Measurements from ENCODE around the gene ERV3-1. TPM values are rescaled to one million over a fixed set of nuclear protein-coding genes. Genes with fewer than 3 reads are reported as not detected.
"Not testable (repeated sequence)": the region's sequence is repeated elsewhere in the genome, so short reads cannot be mapped to it uniquely, and the experiment has no call there.

Gene ERV3-1
- total RNA-seq, 1 experiment from 2014 or later: 7.2 TPM

DNA sequence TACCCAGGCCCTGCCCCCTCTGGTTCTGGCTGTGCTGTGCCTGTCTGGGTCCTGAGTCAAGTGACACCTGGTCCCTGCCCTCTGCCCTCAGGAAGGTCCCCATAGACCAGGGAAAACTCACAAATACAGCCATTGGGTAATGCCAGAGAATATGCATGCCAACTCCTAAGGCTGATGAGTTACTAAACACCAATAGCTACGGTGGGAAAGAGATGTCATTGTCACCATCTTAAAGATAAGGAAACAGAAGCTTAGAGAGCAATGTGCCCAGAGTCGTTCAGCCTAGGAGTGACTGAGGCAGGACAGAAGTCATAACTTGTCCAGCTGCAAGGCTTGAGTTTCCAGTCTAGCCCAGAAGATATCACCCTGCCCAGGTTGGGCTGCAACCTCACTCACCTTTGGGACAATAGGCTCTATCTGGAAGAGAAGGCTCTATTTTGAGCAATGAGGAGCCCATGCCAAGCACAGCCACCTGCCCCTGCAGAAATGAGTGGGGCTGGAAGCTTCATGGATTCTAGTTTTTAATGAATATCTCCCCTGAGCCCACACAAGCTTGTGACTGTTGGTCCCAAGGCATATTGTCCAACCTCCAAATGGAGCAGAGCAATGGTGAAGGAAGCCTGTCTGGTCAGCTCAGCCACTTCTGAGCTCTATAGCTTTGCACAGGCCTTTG lies 60.8 kb downstream of the ERV3-1 start:
- H3K79me2 ChIP-seq (ENCODE audit: insufficient read depth, low read length): no peaks in the 10 kb centered on the region
- no peak overlapping the region for H2AFZ ChIP-seq (ENCODE audit: low read depth, low read length, poor library complexity, severe bottlenecking)
- H3K27ac ChIP-seq (ENCODE audit: low read depth, low read length): no peak overlapping the region
- H3K4me1 ChIP-seq (ENCODE audit: control insufficient read depth in 1 of 2, insufficient read depth in 2 of 2, low read length in 2 of 2): no peaks in the 10 kb centered on the region
- no TSS peak for BruUV-seq (replicated peaks)
- no peak overlapping the region for H3K9ac ChIP-seq (ENCODE audit: low read length)
- H3K9me2 ChIP-seq (ENCODE audit: insufficient read depth): no peaks in the 10 kb centered on the region
- H4K20me1 ChIP-seq (ENCODE audit: insufficient read depth): no peaks in the 10 kb centered on the region
- no peak overlapping the region for H3K4me2 ChIP-seq (ENCODE audit: low read length)
- H3K4me3 ChIP-seq (replicated peaks in 1 of 2; ENCODE audit: low read depth in 1 of 2, low read length in 2 of 2): no peak overlapping the region
- no peaks in the 10 kb centered on the region for H3K9me3 ChIP-seq (ENCODE audit: control insufficient read depth in 1 of 2, insufficient read depth in 1 of 2, low read depth in 1 of 2, low read length in 2 of 2)
- CTCF ChIA-PET: no interaction called here
- DNase-seq (ENCODE audit: low read depth, low spot score): no peak
- no peaks in the 10 kb centered on the region for H3K36me3 ChIP-seq (ENCODE audit: control insufficient read depth in 1 of 2, insufficient read depth in 2 of 2, low read length in 2 of 2)
- RAD21 ChIA-PET (ENCODE audit: low non-redundant PET in 1 of 2, low total read pairs in 2 of 2, uncharacterized antibody in 2 of 2, unreplicated experiment in 2 of 2): no interaction called here
- POLR2A ChIA-PET: no interaction called here
- no peaks in the 10 kb centered on the region for H3K27me3 ChIP-seq (ENCODE audit: insufficient read depth, low read length)
- intact Hi-C loops (cut with micrococcal nuclease): no loop called here
- ATAC-seq: no peak
- no peak for TF ChIP-seq EZH2phosphoT487 (IDR thresholded peaks at IDR 0.05; ENCODE audit: borderline replicate concordance)
- no peak for TF ChIP-seq CBX3 (IDR thresholded peaks at IDR 0.05; ENCODE audit: low read depth)
- TF ChIP-seq TCF7L2 (IDR thresholded peaks at IDR 0.05; ENCODE audit: borderline replicate concordance, extremely low read depth, insufficient read depth, insufficient read length): no peak
- TF ChIP-seq, protein P1, sequence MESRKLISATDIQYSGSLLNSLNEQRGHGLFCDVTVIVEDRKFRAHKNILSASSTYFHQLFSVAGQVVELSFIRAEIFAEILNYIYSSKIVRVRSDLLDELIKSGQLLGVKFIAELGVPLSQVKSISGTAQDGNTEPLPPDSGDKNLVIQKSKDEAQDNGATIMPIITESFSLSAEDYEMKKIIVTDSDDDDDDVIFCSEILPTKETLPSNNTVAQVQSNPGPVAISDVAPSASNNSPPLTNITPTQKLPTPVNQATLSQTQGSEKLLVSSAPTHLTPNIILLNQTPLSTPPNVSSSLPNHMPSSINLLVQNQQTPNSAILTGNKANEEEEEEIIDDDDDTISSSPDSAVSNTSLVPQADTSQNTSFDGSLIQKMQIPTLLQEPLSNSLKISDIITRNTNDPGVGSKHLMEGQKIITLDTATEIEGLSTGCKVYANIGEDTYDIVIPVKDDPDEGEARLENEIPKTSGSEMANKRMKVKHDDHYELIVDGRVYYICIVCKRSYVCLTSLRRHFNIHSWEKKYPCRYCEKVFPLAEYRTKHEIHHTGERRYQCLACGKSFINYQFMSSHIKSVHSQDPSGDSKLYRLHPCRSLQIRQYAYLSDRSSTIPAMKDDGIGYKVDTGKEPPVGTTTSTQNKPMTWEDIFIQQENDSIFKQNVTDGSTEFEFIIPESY (IDR thresholded peaks at IDR 0.05; ENCODE audit: extremely low read depth, insufficient replicate concordance, low read length): no peak

DNA sequence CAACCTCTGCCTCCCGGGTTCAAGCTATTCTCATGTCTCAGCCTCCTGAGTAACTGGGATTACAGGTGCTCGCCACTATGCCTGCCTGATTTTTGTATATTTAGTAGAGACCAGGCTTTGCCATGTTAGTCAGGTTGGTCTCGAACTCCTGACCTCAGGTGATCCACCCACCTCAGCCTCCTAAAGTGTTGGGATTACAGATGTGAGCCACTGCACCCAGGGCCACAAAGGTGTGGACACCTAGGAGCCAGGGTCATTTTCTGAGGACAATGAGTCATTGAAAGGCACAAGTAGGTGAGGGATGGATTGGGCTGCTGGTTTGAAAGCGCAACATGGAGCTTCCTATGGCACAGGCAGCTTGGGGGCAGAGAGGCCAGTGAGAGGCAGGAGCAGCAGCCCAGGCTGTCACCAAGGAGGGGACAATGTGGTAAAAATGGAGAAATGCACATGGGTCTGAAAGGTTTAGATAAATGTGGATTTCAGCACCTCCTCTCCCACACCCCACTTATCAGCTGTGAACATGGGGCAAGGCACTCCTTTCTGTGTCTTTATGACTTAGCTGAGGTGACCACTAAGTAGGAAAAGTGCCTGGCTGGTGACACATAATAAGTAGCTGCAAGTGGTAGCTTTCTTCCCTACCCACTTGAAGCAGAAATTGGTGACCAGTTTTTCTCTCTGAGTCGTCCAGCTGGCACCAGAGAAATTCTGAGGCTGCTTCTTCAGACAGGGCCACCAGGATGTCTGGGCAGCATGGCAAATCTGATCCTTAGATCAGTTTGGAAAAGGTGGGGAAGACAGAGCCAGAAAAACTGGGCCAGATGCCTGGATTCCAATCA lies 61.6 kb downstream of the ERV3-1 start:
- H3K79me2 ChIP-seq (ENCODE audit: insufficient read depth, low read length); H3K9me2 ChIP-seq (ENCODE audit: insufficient read depth); BruUV-seq (replicated peaks); H3K4me2 ChIP-seq (ENCODE audit: low read length); POLR2A ChIA-PET; ATAC-seq; H3K27ac ChIP-seq (ENCODE audit: low read depth, low read length); intact Hi-C loops (cut with micrococcal nuclease); H4K20me1 ChIP-seq (ENCODE audit: insufficient read depth); CTCF ChIA-PET; RAD21 ChIA-PET (ENCODE audit: low non-redundant PET in 1 of 2, low total read pairs in 2 of 2, uncharacterized antibody in 2 of 2, unreplicated experiment in 2 of 2); H3K4me1 ChIP-seq (ENCODE audit: control insufficient read depth in 1 of 2, insufficient read depth in 2 of 2, low read length in 2 of 2); H3K9me3 ChIP-seq (ENCODE audit: control insufficient read depth in 1 of 2, insufficient read depth in 1 of 2, low read depth in 1 of 2, low read length in 2 of 2); H3K27me3 ChIP-seq (ENCODE audit: insufficient read depth, low read length); DNase-seq (ENCODE audit: low read depth, low spot score); H2AFZ ChIP-seq (ENCODE audit: low read depth, low read length, poor library complexity, severe bottlenecking); H3K36me3 ChIP-seq (ENCODE audit: control insufficient read depth in 1 of 2, insufficient read depth in 2 of 2, low read length in 2 of 2); H3K4me3 ChIP-seq (replicated peaks in 1 of 2; ENCODE audit: low read depth in 1 of 2, low read length in 2 of 2); H3K9ac ChIP-seq (ENCODE audit: low read length): not testable (repeated sequence)

Other genes with a start within 250 kb of the ERV3-1 start
- 10.1 TPM for gene ZNF138, start 212.3 kb downstream of the ERV3-1 start, total RNA-seq (2021; ENCODE audit: unreplicated experiment)
- gene ZNF273, start 103.4 kb downstream of the ERV3-1 start, total RNA-seq (2021; ENCODE audit: unreplicated experiment): 6.6 TPM
- gene ZNF117, start 15.7 kb downstream of the ERV3-1 start, total RNA-seq (2021; ENCODE audit: unreplicated experiment): 2.5 TPM

All from HCT116 (cell line).